NCI-H1436 treated with DMSO at 0.1 percent for 48 hours (cell line): ENCODE results near the gene SARS2.
A peak's percentile ranks its signal among the peaks of the same experiment; 100 is the strongest.

Source experiments
- DNase-seq: peaks from one replicate; lab custom pipeline; 2025; lab: John Stamatoyannopoulos, UW

Gene SARS2

GRCh38 chr19:38915329-38916321 lies 14.9 kb downstream of the SARS2 start:
- no peak for DNase-seq

DNA sequence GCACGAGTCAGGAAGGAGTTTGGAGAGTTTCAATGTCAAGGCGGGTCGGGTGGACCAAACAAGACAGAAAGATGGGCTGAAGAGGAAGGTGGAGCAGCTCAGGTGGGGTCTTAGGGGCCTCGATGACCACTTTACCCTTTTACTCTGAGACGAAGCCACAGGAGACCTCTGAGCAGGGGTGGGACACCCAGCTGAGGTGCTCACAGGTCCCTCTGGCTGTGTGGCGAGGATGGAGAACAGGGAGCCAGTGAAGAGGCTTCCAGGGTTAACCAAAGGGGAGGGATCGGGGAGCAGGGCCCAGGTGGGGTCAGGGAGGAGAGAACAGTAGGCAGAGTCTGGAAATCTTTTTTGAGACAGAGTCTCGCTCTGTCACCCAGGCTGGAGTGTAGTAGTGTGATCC lies 16.6 kb downstream of the SARS2 start:
- DNase-seq, result no peak

- DNase-seq, result no peak
Measured at GRCh38 chr19:38912600-38913514, 17.7 kb downstream of the SARS2 start.

DNA sequence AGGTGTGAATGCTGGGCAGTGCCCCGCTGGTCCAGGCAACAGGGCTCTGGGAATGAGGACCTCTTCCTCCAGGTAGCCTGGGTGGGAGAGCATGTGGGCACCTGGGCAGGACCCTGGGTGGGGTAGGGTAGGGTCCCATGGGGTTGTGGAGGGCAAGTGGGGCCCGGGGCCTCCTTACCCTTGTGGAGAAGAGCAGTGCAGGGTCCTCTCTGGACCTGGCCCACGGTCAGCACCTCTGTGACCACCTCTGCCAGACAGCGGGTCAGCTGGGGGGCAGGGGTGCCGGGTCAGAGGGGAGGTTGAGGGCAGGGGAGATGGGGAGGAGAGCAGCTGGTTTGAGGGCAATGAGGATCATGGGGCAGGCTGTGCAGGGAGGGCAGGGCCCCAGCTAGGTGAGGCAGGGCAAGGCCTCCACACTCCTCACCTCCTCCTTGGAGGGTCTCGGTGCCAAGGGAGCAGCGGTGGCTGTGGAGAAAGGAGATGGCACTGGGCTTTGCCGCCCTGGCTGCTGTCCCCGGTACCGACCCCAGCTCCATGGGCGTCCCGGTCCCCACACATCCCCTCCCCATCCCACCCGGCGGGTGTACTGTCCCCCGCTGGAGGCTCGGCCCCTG lies 19.1 kb downstream of the SARS2 start:
- no peak for DNase-seq

DNA sequence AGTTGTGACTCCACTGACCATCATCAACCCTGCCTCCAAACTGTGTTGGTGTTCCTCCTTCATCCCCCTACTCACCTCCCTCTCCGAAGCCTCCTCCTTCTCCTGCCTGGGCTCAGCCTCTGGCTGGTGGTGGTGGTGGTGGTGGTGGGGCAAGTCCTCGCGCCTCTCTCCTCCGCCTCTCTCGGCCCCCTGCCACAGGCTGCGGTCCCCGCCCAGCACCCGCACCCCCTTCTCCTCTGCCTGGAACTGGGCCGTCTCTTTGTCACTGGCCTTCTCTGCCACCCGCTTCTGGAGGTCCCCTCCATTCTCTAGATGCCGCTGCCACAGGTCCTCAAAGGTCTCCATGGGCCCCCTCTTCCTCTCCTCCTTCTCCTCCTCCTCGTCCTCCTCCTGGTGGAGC lies 20.1 kb downstream of the SARS2 start:
- DNase-seq, result no peak

- DNase-seq, result no peak
Measured at GRCh38 chr19:38908911-38909310, 21.7 kb downstream of the SARS2 start.

DNA sequence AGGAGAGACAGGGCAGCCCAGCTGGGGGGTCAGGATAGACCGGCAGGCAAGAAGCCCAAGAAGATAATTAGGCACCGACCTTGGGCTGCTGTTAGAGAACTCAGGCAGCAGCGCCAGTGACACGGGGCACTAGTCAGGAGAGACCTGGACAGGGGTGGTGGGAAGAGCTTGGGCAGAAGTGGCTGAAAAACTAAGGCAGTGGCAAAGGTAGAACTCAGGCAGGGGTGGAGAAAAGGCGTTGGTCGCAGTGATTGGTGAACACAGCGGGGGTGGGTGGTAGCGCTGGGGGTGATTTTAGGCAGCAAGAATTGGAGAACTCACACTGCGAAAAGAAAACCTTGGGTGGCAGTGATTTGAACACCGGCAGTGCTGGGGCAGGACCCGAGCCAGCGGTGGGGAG lies 22.9 kb downstream of the SARS2 start:
- DNase-seq, result no peak

- DNase-seq, result no peak
Measured at GRCh38 chr19:38907227-38907626, 23.3 kb downstream of the SARS2 start.

DNA sequence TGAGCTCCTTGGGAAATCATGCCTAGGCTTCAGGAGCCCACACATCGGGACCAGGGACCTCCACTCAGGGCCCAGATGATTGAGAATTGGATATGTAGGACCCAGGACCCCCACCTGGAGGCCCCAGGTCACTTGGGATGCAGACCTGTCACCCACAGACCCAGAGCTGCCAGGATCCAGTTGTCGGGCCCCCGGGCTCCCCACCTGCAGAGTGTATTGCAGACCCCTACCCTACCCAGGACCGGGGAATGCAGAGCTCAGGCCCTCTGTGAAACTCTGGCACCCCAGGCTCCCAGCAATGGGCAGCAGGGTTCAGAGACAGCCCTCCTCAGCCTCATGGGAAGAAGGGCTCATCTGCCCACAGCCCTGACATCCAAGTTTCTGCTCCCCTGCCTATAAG lies 24.9 kb downstream of the SARS2 start:
- DNase-seq, result no peak

- DNase-seq, result no peak
Measured at GRCh38 chr19:38904581-38905539, 25.7 kb downstream of the SARS2 start.

- DNase-seq, result no peak
Measured at GRCh38 chr19:38901683-38902082, 28.9 kb downstream of the SARS2 start.

DNA sequence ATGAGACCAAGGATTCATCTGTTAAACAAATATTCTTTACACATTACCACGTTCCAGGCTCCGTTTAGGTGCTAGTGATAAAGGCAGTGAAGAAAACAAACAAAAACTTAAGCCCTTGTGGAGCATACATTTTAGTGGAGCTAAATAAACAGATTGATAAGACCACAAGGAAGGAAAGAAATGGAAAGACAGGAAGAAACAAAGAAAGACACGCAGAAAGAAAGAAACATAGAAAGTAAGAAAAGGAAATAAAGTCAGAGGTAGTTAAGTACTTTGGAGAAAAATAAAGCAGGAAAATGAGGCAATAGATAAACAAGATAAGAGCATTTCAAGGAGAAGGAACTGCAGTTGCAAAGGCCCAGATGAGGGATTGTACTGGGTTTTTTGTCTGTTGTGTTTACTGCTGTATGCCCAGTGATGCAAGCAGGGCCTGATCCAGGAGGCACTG lies 29.8 kb downstream of the SARS2 start:
- DNase-seq, result no peak

DNA sequence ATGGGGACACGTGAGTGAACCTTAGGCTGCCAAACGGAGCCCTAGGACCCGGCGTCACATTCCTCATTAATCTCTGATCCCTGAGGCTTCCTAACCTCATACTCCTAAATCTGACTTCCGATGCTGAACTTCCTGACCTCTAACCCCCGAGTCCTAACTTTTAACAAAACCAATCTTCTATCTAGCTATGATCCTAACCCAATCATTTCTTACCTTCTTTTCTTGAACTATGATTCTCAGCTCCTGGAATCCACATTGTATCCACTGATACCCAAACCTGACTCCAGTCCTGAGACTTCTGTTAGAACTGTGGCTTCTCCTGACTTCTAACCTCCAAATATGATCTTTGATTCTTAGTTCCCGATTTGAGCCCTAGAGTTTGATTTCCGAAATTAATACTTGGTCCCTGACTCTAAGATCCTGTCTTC lies 30.3 kb downstream of the SARS2 start:
- no peak for DNase-seq

DNA sequence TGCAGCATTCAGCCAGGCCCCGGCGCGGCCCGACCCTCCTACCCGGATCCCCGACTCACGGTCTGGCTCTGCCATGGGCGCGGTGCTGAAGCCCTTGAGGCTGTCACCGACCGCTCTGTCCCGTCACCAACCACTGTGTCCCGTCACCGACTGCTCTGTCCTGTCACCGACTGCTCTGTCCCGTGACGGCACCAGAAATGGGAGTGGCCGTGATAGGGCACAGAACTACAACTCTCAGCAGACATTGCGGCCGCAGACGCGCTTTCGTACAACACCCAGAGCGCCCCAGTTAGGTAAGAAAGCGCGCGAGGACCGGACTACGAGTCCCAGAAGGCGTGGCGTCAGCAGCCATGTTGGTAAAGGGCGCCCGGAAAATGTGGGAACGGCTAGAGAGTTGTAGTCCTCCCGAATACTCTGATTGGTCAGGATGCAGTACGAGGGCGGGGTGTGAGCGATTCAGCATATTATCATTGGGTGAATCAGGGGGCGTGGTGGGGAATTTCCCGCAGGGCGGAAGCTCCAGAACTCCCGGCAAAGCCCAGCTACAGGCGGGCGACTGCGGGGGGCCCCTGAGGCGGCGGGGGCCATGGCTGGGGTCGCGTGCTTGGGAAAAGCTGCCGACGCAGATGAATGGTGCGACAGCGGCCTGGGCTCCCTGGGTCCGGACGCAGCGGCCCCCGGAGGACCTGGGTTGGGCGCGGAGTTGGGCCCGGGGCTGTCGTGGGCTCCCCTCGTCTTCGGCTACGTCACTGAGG lies 30.9 kb downstream of the SARS2 start, which contains the start of the genes NFKBIB and SIRT2:
TSS of gene NFKBIB (plus strand) at position 523 of the 755 bp plus-strand sequence. CDS start at position 587, 64 bp downstream.
TSS of gene SIRT2 (minus strand) at position 172 of the 755 bp plus-strand sequence. CDS start at position 75, 97 bp downstream.
- peak; percentile 97 for DNase-seq

GRCh38 chr19:38898788-38899446 lies 31.6 kb downstream of the SARS2 start:
- no peak for DNase-seq

- DNase-seq, result no peak
Measured at GRCh38 chr19:38894968-38895367, 35.6 kb downstream of the SARS2 start.

GRCh38 chr19:38893341-38893771 lies 37.2 kb downstream of the SARS2 start:
- DNase-seq, result no peak

DNA sequence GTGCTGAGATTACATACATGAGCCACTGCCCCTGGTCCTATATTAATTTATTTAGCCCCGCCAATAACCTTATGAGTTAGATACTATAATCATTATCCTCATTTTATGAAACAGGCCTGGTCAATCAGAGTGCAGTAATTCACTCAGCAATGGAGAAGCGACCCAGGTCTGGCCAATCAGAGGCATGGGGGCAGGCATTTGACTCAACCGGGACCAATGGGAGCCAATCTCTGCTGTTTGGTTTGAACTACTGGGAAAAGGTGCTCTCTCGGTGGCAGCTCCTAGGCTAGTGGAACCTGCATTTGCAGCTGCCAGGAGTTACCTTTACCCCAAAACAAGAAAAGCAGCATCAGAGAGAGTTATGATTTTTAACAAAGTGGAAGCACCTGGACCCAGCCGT lies 37.7 kb downstream of the SARS2 start:
- no peak for DNase-seq

- DNase-seq, result no peak
Measured at GRCh38 chr19:38891771-38892170, 38.8 kb downstream of the SARS2 start.
